H4 (cell line): ENCODE measurements around the gene TBC1D5. TPM values are rescaled to one million over a fixed set of nuclear protein-coding genes. Genes with fewer than 3 reads are reported as not detected.
"Not testable (repeated sequence)": the region's sequence is repeated elsewhere in the genome, so short reads cannot be mapped to it uniquely, and the experiment has no call there.

ENCODE experiments used
- DNase-seq: peaks from one replicate; pipeline ENCODE4 v3.0.0-alpha.2; 2015; ENCODE audit warnings: low spot score
- total RNA-seq: library from RNA; depleted of rRNA; stranded (reverse); fragments of >200 nt; shearing (Covaris generic); gene quantifications from 2 replicates; pipeline ENCODE4 v1.2.3, GENCODE V29; 2014

TBC1D5 gene
- total RNA-seq, 1 experiment from 2014 or later: 15.4 TPM

- DNase-seq: no peak
Measured at GRCh38 chr3:17138246-17139039, 604.0 kb downstream of the TBC1D5 start.

GRCh38 chr3:17137321-17137826, 605.1 kb downstream of the TBC1D5 start:
- DNase-seq: no peak

DNA sequence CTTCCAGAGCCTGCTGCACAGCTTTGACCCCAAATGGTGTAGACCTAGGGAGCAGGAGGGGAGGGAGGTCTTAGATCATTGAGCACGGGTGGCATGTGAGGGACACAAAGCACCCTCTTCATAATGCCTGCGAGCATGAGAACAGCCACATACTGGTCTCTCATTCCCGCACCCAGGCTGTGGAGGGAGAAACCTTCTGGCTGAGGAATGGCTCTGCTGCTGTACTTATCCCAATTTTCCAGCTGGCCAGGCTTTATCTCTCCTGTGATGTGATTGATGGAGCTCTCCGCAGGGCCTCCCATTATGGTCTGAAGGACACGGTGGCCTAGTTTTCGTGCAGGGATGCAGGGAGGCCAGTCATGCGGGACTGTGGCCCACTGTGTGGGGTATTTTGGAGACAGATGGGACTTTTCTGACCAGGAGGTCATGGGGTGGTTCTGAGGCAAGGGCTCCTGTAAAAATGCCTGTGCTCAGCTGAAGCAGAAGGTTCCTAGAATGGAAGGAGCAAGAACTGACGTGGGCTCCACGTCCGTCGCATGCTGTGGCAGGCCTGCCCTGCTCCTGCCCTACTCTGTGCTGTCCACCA, 606.2 kb downstream of the TBC1D5 start:
- DNase-seq: no peak

- no peak for DNase-seq
Measured at GRCh38 chr3:17135696-17136095, 606.7 kb downstream of the TBC1D5 start.

GRCh38 chr3:17133632-17134545, 608.5 kb downstream of the TBC1D5 start:
- DNase-seq: no peak

DNA sequence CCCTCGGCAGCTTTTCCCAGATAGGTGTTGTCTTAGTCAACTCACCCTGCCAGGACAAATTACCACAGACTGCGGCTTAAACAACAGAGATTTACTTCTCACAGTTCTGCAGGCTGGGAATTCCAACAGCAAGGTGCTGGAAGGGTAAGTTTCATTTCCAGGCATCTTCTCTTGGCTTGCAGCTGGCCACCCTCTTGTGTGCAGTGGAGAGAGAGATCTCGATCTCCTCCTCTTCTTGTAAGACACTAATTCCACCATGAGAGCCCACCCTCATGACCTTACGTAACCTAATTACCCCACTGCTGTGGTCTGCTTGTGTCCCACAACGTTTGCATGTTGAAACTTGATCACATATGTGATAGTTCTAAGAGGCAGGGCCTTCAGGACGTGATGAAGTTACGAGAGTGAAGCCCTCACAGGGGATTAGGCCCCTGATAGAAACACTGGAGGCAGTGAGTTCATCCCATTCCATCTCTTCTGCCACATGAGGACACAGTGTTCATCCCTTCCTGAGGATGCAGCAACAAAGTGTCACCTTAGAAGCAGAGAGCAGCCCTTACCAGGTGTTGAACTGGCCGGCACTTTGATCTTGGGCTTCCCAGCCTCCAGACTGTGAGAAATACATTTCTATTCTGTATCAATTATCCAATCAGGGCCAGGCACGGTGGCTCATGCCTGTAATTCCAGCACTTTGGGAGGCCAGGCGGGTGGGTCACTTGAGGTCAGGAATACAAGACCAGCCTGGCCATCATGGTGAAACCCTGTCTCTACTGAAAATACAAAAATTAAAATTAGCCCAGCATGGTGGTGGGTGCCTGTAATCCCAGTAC, 609.9 kb downstream of the TBC1D5 start:
- DNase-seq: no peak

GRCh38 chr3:17130956-17131355, 611.5 kb downstream of the TBC1D5 start:
- no peak for DNase-seq

DNA sequence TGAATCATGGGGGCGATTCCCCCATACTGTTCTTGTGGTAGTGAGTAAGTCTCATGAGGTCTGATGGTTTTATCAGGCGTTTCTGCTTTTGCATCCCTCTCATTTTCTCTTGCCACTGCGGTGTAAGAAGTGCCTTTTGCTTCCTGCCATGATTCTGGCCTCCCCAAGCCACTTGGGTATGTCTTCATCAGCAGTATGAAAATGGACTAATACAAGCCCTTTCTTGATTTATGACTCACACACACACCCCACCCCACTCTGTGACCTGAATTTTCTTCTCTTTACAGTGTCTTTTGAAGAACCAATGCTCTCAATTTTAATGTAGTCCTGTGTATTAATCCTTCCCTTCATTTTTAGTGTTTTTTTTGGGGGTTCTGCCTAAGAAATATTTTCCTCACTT, 612.9 kb downstream of the TBC1D5 start:
- no peak for DNase-seq

DNA sequence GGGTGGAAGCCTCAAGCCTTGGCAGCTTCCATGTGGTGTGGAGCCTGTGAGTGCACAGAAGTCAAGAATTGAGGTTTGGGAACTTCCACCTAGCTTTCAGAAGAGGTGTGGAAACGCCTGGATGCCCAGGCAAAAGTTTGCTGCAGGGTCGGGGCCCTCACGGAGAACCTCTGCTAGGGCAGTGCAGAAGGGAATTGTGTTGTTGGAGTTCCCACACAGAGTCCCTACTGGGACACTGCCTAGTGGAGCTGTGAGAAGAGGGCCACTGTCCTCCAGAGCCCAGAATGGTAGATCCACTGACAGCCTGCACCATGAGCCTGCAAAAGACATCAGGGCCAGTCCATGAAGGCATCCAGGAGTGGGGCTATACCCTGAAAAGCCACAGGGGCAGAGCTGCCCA, 613.8 kb downstream of the TBC1D5 start:
- not testable (repeated sequence) for DNase-seq

DNA sequence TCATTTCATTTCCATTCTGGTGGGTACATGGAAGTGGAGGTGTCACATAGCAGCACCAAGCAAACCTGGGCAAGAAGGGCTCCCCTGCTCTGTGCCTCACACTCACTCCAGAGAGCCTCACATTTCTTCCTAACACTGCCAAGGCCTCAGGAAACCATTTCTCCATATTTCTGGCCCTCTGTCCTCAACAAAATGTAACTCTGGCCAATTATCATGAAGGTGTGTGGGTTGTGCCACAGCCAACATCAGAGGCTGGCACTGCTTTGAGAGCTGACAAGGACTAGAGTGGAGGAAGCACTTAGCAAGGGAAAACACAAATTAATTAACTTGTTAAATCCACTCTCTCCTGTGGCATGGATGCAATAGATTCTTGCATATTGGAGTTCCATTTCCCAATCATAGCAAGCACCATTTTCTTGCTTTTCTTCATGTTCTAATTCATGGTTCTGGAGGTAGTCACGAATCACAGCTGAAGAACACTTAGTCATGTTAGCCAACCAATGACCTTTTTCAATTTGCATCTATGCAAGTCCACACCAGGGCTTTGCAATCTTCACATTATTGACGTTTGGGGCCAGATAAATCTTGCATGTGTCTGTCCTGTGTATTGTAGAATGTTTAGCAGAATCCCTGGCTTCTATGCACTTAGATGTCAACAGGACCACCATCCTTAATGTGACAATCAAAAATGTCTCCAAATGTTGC, 616.5 kb downstream of the TBC1D5 start:
- DNase-seq: no peak

DNA sequence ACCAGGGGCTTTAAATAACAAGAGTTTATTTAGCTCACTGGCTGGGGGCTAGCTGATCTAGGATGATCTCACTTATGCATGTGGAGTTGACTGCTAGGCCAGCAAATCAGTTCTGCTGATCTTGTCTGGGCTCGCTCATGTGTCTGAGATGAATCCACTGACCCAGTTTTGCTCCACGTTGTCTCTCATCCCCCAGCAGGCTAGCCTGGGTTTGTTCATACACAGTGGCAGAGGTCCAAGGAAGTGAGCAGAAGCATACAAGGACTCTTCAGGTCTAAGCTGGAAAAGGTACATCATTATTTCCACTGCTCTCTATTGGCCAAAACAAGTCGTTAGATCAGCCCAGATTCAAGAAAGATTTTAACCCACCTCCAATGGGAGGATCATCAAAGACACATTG, 619.7 kb downstream of the TBC1D5 start:
- no peak for DNase-seq

- DNase-seq: no peak
Measured at GRCh38 chr3:17121336-17121735, 621.1 kb downstream of the TBC1D5 start.

GRCh38 chr3:17120115-17120514, 622.3 kb downstream of the TBC1D5 start:
- no peak for DNase-seq

DNA sequence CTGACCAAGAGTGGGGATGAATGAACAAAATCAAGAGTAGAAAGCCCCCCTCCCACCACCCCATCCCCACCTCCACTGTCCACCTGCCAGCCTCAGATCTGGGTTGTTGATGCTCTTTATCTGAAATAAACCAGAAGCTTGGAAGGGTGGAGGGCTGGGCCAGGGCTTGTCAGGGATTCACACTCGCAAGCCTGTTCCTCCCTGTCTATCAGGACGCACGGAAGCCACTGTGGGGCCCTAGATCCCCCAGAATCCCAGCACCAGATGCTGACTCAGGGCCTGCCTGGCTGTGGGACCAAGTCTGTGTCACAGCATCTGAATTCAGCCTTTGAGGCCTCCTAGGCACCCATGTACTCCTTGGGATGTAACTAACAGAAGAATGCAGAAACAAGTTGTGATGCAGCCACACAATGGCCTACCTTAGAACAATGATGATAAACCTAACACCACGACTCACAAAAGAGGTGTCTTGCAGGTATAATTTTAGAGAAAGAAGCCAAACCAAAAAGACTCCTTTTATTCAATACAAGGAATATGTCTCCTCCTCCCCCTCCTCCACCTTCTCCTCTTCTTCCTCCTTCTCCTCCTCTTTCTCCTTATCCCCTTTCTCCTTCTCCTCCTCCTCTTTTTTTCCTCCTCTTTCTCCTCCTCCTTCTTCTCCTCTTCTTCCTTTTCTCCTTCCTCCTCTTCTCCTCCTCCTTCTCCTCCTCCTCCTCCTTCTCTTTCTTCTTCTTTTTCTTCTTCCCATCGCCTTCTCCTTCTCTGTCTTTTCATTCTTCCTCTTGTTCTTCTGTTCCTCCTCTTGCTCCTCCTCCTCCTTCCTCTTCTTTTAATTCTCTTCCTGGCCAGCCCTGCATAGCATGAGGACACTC, 623.0 kb downstream of the TBC1D5 start:
- no peak for DNase-seq

DNA sequence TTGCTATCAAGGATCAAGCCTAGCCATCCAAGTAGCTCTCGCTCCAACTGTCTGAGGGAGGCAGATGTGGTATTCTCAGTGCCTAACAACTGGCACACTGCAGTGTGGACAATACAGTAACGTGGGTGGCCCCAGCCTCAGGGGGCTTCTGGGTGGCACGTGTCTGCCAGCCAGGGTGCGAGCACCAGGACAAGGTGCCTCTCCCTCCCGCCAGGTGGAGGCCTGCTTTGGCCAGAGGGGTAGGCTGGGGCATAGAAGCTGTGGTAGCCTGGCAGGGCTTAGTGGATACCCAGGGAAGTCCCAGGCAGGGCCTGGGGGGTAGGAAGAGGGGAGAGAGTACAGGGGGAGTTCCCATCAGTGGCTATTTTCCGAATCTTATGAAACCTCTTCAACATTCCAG, 623.7 kb downstream of the TBC1D5 start:
- no peak for DNase-seq

DNA sequence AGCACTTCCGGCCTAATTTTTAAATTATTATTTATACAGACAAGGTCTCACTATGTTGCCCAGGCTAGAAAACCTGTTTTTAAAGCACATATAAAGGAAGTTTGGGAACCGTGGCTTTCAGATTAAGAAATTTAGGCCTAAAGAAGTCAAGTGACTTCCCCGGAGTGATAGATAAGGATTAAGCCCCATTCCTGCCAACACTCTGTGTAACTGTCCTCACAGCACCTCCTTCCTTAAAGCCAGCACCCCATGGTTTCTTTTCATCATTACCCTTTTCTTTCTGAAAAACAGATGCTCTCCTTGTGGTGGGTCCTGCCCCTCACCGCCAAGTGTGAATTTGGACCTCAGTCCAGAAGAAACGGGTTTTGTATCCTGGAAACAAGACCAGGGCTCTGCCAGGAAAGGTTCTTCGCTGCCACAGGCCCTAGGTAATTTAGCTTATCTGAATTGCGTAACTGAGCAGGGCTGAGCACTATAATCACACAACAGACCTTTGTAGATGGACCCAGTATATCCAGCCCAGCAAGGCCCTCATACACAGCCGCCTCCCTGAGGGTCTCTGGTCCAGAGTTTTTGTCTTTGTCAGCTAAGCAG, 626.3 kb downstream of the TBC1D5 start:
- DNase-seq: no peak

DNA sequence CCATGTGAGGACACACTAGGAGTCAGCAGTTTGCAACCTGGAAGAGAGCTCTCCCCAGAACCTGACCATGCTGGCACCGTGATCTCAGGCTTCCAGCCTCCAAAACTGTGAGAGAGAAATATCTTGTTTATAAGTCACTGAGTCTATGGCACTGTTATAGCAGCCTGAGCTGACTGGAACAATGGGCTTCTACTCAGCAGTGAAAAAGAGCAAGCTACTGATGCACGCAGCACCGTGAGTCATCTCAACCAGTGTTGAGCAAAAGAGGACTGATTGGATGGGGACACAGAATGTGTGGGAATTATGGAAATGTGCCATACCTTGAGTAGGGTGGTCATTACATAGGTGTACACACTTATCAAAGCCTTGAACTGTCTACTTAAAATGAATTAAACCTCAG, 627.2 kb downstream of the TBC1D5 start:
- DNase-seq: no peak

GRCh38 chr3:17111586-17111985, 630.8 kb downstream of the TBC1D5 start:
- DNase-seq: no peak

DNA sequence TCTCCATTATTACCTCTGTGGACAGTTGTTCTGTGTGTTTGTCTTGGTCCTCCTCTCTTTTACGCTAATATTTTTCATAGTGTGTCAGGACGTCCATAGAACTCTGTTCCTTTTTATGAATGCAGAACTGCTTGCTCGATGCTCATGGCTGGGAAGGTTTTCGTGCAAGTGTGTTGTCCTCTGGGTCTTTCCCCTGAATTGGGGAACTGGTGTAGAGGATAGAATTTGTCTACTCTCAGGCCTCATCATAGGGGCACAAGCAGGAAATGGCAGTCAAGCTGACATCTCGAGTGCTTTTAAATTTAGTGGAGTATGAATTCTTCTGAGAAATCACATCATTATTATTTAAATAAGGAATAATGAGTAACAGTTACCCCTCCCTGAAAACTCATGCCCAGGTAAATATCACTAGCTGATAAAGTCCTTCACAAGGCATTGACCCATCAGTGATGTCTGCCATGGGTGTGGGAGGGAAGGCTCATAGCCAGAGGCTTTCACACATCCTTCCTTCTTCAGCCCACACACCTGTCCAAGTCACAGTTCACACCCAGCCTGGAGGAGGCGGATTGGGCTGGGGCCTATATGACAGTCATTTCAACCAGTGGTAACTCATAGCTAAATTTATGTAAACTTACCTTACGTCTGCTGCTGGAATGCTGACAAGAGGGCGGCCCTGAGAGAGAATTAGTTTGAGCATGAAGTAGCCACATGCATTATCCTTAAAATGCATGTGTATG, 631.6 kb downstream of the TBC1D5 start:
- DNase-seq: no peak
